IPS-18a (cell line): ENCODE measurements around the gene ATP8B4.
"Not testable (repeated sequence)": the region's sequence is repeated elsewhere in the genome, so short reads cannot be mapped to it uniquely, and the experiment has no call there.

Source experiments
- H3K27ac ChIP-seq: one replicate; pipeline ENCODE4 v1.5.1; 2013; ENCODE audit warnings: low read length
- H3K27me3 ChIP-seq: one replicate; pipeline ENCODE4 v1.6.1; 2013; ENCODE audit warnings: mild to moderate bottlenecking, low read length; ENCODE audit not compliant: control insufficient read depth, insufficient read depth
- H3K36me3 ChIP-seq: one replicate; pipeline ENCODE4 v1.6.1; 2013; ENCODE audit warnings: low read depth, low read length; ENCODE audit not compliant: control insufficient read depth
- H3K4me1 ChIP-seq: one replicate; pipeline ENCODE4 v1.6.1; 2013; ENCODE audit warnings: low read depth, low read length; ENCODE audit not compliant: control insufficient read depth
- H3K4me3 ChIP-seq: one replicate; pipeline ENCODE4 v1.5.1; 2013; ENCODE audit warnings: low read length
- H3K9ac ChIP-seq: one replicate; pipeline ENCODE4 v1.6.1; 2013; ENCODE audit warnings: mild to moderate bottlenecking, low read length, moderate library complexity
- H3K9me3 ChIP-seq: one replicate; pipeline ENCODE4 v1.6.1; 2013; ENCODE audit warnings: low read depth, low read length; ENCODE audit not compliant: control insufficient read depth

ATP8B4 gene

DNA sequence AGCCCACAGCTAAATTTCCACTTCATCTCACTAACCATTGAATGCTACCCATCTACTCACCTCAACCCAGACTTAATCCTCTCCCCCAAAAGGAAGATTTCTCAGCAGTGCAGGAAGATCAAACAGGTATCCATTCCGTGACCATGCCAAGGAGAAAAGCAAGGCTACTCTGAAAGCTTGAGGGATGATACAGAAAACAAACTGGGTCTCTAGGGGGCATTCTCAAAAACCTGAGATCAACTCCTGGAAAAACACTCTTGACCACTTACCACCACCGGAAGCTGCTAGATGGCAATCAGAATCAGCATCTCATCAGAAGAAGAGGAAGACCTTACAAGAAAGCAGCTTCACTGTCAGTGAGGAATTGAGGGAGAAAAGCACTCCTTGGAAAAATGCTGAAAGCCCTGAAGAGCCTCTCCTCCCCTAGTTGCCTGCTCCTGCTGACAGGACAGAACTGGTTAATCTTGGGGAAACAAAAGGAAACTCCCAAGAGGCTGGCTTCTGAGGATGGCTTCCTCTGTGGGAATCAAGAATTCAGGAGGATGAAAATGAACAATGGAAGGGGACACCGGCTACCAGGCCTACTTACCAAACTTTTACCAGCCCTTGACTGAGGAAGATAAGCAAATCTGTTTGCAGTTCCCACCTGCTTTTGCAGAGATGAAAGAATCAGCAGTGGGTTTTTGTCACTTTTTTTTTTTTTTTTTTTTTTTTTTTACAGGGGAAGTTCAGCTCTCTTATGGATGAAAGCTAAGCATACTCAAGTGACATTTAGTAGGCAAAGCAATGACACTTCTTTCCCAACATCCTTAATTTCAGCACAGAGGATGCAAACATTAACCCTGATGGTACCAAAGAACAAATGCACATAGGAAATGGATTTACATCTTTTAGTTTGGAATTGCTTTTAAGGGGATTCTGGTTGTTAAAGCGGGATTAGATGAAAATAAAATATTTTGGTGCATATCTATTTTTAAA is at the start of gene ATP8B4:
TSS of gene ATP8B4 (minus strand) at position 171 of the 978 bp plus-strand sequence. CDS start 12,267 bp downstream, outside the sequence.
- H3K4me1 ChIP-seq = peaks cover 7% of the 10 kb centered on the region
- H3K27ac ChIP-seq = no peak within 1 kb of the TSS
- H3K27me3 ChIP-seq = no peaks in the 10 kb centered on the region
- no peaks in the 10 kb centered on the region for H3K36me3 ChIP-seq
- no peak within 1 kb of the TSS for H3K4me3 ChIP-seq
- H3K9ac ChIP-seq = no peak within 1 kb of the TSS
- H3K9me3 ChIP-seq = no peaks in the 10 kb centered on the region

- Histone ChIP-seq H3K9me3 (no peaks in the 10 kb centered on the region), H3K9ac (no peak overlapping the region), H3K27ac (no peak overlapping the region), H3K4me3 (no peak overlapping the region), H3K4me1 (no peaks in the 10 kb centered on the region), H3K36me3 (no peaks in the 10 kb centered on the region), H3K27me3 (no peaks in the 10 kb centered on the region)
Measured at GRCh38 chr15:50168379-50168778, 49.3 kb upstream of the ATP8B4 start.

DNA sequence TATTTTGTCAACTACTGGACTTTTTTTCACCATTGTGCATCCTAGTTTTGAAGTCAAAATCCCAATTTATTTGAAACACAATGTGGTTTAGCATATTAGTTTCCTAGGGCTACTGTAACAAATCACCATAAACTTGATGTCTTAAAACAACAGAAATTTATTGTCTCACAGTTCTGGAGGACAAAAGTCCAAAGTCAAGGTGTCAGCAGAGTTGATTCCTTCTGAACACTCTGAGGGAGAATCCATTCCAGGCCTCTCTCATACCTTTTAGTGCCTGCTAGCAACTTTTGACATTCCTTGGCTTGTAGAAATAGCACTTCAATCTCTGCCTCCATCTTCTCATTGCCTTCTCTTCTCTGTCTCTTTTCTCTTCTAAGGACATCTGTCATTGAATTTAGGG is 48.1 kb upstream of the ATP8B4 start:
- H3K27ac ChIP-seq = no peak overlapping the region
- no peaks in the 10 kb centered on the region for H3K9me3 ChIP-seq
- no peak overlapping the region for H3K9ac ChIP-seq
- no peak overlapping the region for H3K4me3 ChIP-seq
- H3K4me1 ChIP-seq = no peaks in the 10 kb centered on the region
- no peaks in the 10 kb centered on the region for H3K36me3 ChIP-seq
- no peaks in the 10 kb centered on the region for H3K27me3 ChIP-seq

DNA sequence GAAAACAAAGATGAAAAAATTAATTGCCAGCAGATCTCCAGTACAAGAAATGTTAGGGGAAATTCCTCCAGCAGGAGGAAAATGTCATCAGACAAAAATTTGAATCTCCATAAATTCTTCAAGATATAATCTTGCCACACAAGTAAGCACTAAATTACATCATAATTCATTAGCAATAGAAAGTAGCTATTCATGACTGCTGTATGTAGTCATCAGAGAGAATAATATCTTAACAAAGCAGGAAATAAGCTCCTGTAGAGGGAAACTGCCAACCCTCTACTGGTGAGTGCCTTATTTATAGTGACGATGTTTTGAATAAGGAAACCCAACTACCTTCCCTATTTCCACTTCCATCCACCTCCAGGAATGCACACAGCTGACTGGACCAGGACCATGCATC is 47.2 kb upstream of the ATP8B4 start:
- no peak overlapping the region for H3K9ac ChIP-seq
- H3K4me3 ChIP-seq = no peak overlapping the region
- no peaks in the 10 kb centered on the region for H3K4me1 ChIP-seq
- no peak overlapping the region for H3K27ac ChIP-seq
- no peaks in the 10 kb centered on the region for H3K9me3 ChIP-seq
- no peaks in the 10 kb centered on the region for H3K27me3 ChIP-seq
- H3K36me3 ChIP-seq = no peaks in the 10 kb centered on the region

- Histone ChIP-seq H3K36me3 (no peaks in the 10 kb centered on the region), H3K27ac (no peak overlapping the region), H3K9ac (no peak overlapping the region), H3K9me3 (no peaks in the 10 kb centered on the region), H3K4me3 (no peak overlapping the region), H3K4me1 (no peaks in the 10 kb centered on the region), H3K27me3 (no peaks in the 10 kb centered on the region)
Measured at GRCh38 chr15:50164458-50164857, 45.4 kb upstream of the ATP8B4 start.

DNA sequence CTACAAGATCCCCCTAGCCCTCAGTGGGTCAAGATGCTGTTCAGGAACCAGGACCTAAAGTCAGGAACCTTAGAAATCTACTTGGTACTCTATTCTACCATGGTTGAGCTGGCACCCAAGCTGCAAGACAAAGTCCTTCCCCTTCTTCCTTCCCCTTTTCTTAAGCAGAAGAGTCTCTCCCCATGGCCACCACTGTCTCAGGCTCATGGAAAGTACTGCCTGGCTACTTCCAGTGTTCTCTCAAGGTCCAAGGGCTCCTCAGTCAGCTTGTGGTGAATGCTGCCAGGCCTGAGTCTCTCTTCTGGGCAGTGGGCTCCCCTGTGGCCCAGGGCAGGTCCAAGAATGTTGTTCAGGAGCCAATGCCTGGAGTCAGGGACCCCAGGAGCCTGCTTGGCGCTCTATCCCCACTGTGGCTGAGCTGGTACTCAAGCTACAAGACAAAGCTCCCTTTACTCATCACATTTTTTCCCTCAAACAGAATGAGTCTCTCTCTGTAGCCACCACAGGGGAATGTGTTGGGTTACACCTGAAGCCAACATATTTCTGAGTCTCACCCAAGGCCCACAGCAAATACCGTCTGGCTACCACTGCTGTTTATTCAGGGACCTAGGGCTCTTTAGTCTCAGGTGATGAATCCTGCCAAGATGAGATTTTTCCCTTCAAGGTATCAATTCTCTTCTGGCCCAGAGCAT is 44.8 kb upstream of the ATP8B4 start:
- Histone ChIP-seq H3K9me3 (no peaks in the 10 kb centered on the region), H3K4me1 (no peaks in the 10 kb centered on the region), H3K9ac (no peak overlapping the region), H3K4me3 (no peak overlapping the region), H3K27ac (no peak overlapping the region), H3K36me3 (no peaks in the 10 kb centered on the region), H3K27me3 (no peaks in the 10 kb centered on the region)

DNA sequence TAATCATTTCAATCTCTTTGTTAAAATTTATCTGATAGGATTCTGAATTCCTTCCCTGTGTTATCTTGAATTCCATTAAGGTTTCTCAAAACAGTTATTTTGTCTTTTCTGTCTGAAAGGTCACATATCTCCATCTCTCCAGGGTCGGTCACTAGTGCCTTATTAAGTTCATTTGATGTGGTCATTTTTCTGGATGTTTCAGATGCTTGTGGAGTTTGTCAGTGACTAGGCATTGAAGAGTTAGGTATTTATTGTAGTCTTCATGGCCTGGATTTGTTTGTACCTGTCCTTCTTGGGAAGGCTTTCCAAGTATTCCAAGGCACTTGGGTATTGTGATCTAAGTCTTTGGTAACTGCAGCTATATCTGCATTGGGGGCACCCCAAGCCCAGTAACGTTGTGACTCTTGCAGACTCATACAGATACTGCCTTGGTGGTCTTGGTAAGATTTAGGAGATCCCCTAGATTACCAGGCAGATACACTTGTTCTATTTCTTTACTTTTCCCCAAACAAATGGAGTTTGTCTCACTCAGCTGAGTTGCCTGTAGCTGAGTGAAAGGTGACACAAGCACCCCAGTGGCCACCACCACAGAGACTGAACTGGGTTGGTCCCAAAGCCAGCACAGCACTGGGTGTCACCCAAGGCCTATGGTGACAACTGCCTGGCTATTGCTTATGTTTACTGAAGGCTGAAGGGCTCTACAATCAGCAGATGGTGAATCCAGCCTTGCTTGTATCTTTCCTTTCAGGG is 44.1 kb upstream of the ATP8B4 start:
- H3K36me3 ChIP-seq = no peaks in the 10 kb centered on the region
- no peaks in the 10 kb centered on the region for H3K27me3 ChIP-seq

GRCh38 chr15:50158236-50158635 is 39.2 kb upstream of the ATP8B4 start:
- not testable (repeated sequence) for H3K9ac ChIP-seq, H3K27me3 ChIP-seq, H3K4me1 ChIP-seq, H3K4me3 ChIP-seq, H3K36me3 ChIP-seq, H3K27ac ChIP-seq, H3K9me3 ChIP-seq

More for the DNA sequence above, 44.1 kb upstream of the ATP8B4 start:
- Histone ChIP-seq H3K4me3 (no peak overlapping the region), H3K4me1 (no peaks in the 10 kb centered on the region), H3K9ac (no peak overlapping the region), H3K9me3 (no peaks in the 10 kb centered on the region), H3K27ac (no peak overlapping the region)

- Histone ChIP-seq H3K36me3 (no peaks in the 10 kb centered on the region), H3K27me3 (no peaks in the 10 kb centered on the region), H3K27ac (no peak overlapping the region), H3K9me3 (no peaks in the 10 kb centered on the region), H3K9ac (no peak overlapping the region), H3K4me1 (no peaks in the 10 kb centered on the region), H3K4me3 (no peak overlapping the region)
Measured at GRCh38 chr15:50151476-50151875, 32.4 kb upstream of the ATP8B4 start.

DNA sequence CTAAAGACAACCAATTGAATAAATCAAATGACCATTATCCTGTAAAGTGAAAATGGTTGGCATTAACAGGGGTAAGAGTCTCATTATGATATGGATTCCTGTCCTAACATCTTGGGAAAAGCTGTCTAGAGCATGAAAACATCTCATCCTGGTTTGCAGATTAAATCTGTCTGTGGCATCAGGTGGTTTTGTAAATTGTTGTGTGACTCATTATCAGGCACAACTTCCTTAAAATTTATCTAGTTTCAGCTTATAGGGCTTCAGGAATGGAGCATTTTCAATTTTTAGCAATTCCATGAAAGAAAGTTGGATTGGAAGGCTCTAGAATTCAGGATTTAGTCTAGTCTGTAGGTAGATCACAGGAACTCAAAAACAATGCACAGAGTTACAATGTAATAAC is 31.8 kb upstream of the ATP8B4 start:
- H3K9ac ChIP-seq = no peak overlapping the region
- no peak overlapping the region for H3K27ac ChIP-seq
- H3K36me3 ChIP-seq = no peaks in the 10 kb centered on the region
- H3K27me3 ChIP-seq = no peaks in the 10 kb centered on the region
- H3K4me3 ChIP-seq = no peak overlapping the region
- H3K4me1 ChIP-seq = no peaks in the 10 kb centered on the region
- no peaks in the 10 kb centered on the region for H3K9me3 ChIP-seq

DNA sequence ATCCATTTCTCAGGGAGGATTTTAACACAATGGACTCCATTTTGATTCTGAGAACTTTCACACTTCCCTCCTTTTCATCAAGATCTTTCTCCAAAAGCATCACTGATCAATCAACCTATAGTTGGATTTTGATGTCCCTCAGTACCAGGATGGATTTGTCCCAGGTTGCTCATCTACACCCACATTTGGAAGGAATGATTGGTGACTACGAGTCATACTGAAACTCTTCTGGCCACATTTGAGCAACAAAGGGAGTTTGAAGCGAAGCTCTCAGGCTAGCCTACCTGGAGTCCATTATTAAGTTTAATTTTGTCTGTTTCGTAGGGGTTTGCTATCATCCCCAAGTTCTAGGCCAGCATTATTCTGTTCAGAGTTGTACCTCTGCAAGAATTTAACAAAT is 31.3 kb upstream of the ATP8B4 start:
- H3K4me1 ChIP-seq = no peaks in the 10 kb centered on the region
- no peak overlapping the region for H3K9ac ChIP-seq
- no peak overlapping the region for H3K27ac ChIP-seq
- H3K27me3 ChIP-seq = no peaks in the 10 kb centered on the region
- no peaks in the 10 kb centered on the region for H3K36me3 ChIP-seq
- H3K9me3 ChIP-seq = no peaks in the 10 kb centered on the region
- H3K4me3 ChIP-seq = no peak overlapping the region
